DND-41 (cell line): ENCODE results near the gene ENPP1.

Experiments used
- CTCF ChIP-seq: IDR thresholded peaks from 2 replicates; pipeline ENCODE4 v1.5.1; 2012; ENCODE audit warnings: borderline replicate concordance, low read length, moderate library complexity, mild to moderate bottlenecking; ENCODE audit not compliant: poor library complexity, severe bottlenecking; ENCODE audit errors: extremely low read depth
- EZH2 ChIP-seq: IDR thresholded peaks from 3 replicates; pipeline ENCODE4 v1.6.1; 2012; ENCODE audit warnings: borderline replicate concordance, low read depth, mild to moderate bottlenecking, moderate library complexity, low read length, inconsistent platforms; ENCODE audit not compliant: severe bottlenecking

GRCh38 chr6:131804131-131804530 is 3.7 kb upstream of the ENPP1 start:
- no peak for TF ChIP-seq CTCF
- TF ChIP-seq EZH2, result no peak
